WTC11 (cell line): Measurements from ENCODE around the gene MECR. TPM values are rescaled to one million over a fixed set of nuclear protein-coding genes. Genes with fewer than 3 reads are reported as not detected.

Experiments
- AFF4 ChIP-seq: sonication (generic); formaldehyde crosslinking; IDR thresholded peaks from 2 replicates; pipeline ENCODE4 v1.8.1; 2023; ENCODE audit warnings: mild to moderate bottlenecking, missing genetic modification reagents, borderline replicate concordance
- ATF1 ChIP-seq: sonication (generic); formaldehyde crosslinking; IDR thresholded peaks from 2 replicates; pipeline ENCODE4 v1.8.1; 2023; ENCODE audit warnings: mild to moderate bottlenecking, moderate library complexity, missing genetic modification reagents
- CDX4 ChIP-seq: fragments of 250-450 bp; sonication (Bioruptor Pico); IDR thresholded peaks from 2 replicates; pipeline ENCODE4 v1.9.0; 2021; ENCODE audit warnings: moderate library complexity, mild to moderate bottlenecking, inconsistent platforms, borderline replicate concordance
- CREM ChIP-seq: sonication (generic); formaldehyde crosslinking; IDR thresholded peaks from 2 replicates; pipeline ENCODE4 v1.8.1; 2022; ENCODE audit warnings: mild to moderate bottlenecking, missing genetic modification reagents, moderate library complexity
- ELF4 ChIP-seq: sonication (generic); formaldehyde crosslinking; IDR thresholded peaks from 2 replicates; pipeline ENCODE4 v1.8.1; 2022; ENCODE audit warnings: low read depth, mild to moderate bottlenecking, moderate library complexity, missing genetic modification reagents
- EMX1 ChIP-seq: fragments of 250-450 bp; sonication (Bioruptor Pico); IDR thresholded peaks from 2 replicates; pipeline ENCODE4 v1.8.0; 2021; ENCODE audit warnings: mild to moderate bottlenecking
- ERG ChIP-seq: fragments of 250-450 bp; sonication (Bioruptor Pico); IDR thresholded peaks from 2 replicates; pipeline ENCODE4 v1.8.0; 2021; ENCODE audit warnings: mild to moderate bottlenecking
- ETV6 ChIP-seq: sonication (generic); formaldehyde crosslinking; IDR thresholded peaks from 2 replicates; pipeline ENCODE4 v1.8.1; 2022; ENCODE audit warnings: mild to moderate bottlenecking, missing genetic modification reagents
- FOXK1 ChIP-seq: sonication (generic); formaldehyde crosslinking; IDR thresholded peaks from 2 replicates; pipeline ENCODE4 v1.8.0; 2022; ENCODE audit warnings: mild to moderate bottlenecking, moderate library complexity, missing genetic modification reagents
- FOXP4 ChIP-seq: sonication (generic); formaldehyde crosslinking; IDR thresholded peaks from 2 replicates; pipeline ENCODE4 v1.8.0; 2022; ENCODE audit warnings: mild to moderate bottlenecking, missing genetic modification reagents
- GRHL2 ChIP-seq: fragments of 250-450 bp; sonication (Bioruptor Pico); IDR thresholded peaks from 2 replicates; pipeline ENCODE4 v1.8.0; 2022; ENCODE audit warnings: mild to moderate bottlenecking, moderate library complexity; ENCODE audit not compliant: insufficient replicate concordance, severe bottlenecking
- GTF2I ChIP-seq: fragments of 250-450 bp; sonication (Bioruptor Pico); conservative IDR thresholded peaks from 2 replicates; pipeline ENCODE4 v1.4.0; 2021; ENCODE audit warnings: mild to moderate bottlenecking
- KAT7 ChIP-seq: sonication (generic); formaldehyde crosslinking; IDR thresholded peaks from 2 replicates; pipeline ENCODE4 v1.8.1; 2023; ENCODE audit warnings: missing genetic modification reagents, mild to moderate bottlenecking, borderline replicate concordance
- NR1H2 ChIP-seq: sonication (generic); formaldehyde crosslinking; IDR thresholded peaks from 2 replicates; pipeline ENCODE4 v1.9.0; 2021; ENCODE audit warnings: mild to moderate bottlenecking, moderate library complexity, missing genetic modification reagents
- NR2C2 ChIP-seq: sonication (generic); formaldehyde crosslinking; IDR thresholded peaks from 2 replicates; pipeline ENCODE4 v1.8.0; 2022; ENCODE audit warnings: mild to moderate bottlenecking, missing genetic modification reagents
- SP1 ChIP-seq: sonication (generic); formaldehyde crosslinking; conservative IDR thresholded peaks from 2 replicates; pipeline ENCODE4 v1.8.1; 2022; ENCODE audit warnings: missing genetic modification reagents
- USF1 ChIP-seq: sonication (generic); formaldehyde crosslinking; IDR thresholded peaks from 2 replicates; pipeline ENCODE4 v1.8.0; 2022; ENCODE audit warnings: mild to moderate bottlenecking, missing genetic modification reagents
- ZNF121 ChIP-seq: sonication (generic); formaldehyde crosslinking; IDR thresholded peaks from 2 replicates; pipeline ENCODE4 v1.8.0; 2023; ENCODE audit warnings: missing genetic modification reagents
- ZNF232 ChIP-seq: sonication (generic); formaldehyde crosslinking; IDR thresholded peaks from 2 replicates; pipeline ENCODE4 v1.8.0; 2022; ENCODE audit warnings: mild to moderate bottlenecking, missing genetic modification reagents
- ZNF281 ChIP-seq: sonication (generic); formaldehyde crosslinking; IDR thresholded peaks from 2 replicates; pipeline ENCODE4 v1.8.0; 2023; ENCODE audit warnings: mild to moderate bottlenecking, missing genetic modification reagents
- ZNF396 ChIP-seq: fragments of 250-450 bp; sonication (Bioruptor Pico); IDR thresholded peaks from 2 replicates; pipeline ENCODE4 v1.8.0; 2021; ENCODE audit warnings: mild to moderate bottlenecking, moderate library complexity, borderline replicate concordance
- ZNF532 ChIP-seq: fragments of 250-450 bp; sonication (Bioruptor Pico); IDR thresholded peaks from 2 replicates; pipeline ENCODE4 v1.9.0; 2021; ENCODE audit warnings: mild to moderate bottlenecking, borderline replicate concordance
- total RNA-seq: library from RNA; stranded (reverse); gene quantifications from 3 replicates; pipeline ENCODE4 v1.2.3, GENCODE V29; 2021

Gene MECR
- total RNA-seq, 1 experiment from 2014 or later = 37.6 TPM

- TF ChIP-seq ZNF532 (CRISPR knock-in tag) (0 out of 2 replicates have a peak, but pooled peaks have one; percentile 16), ZNF281 (CRISPR knock-in tag) (0 out of 2 replicates have a peak, but pooled peaks have one; percentile 56), ATF1 (CRISPR knock-in tag) (0 out of 2 replicates have a peak, but pooled peaks have one; percentile 54), ETV6 (CRISPR knock-in tag) (peak; percentile 96), NR1H2 (no peak), GTF2I (CRISPR knock-in tag) (no peak), NR2C2 (CRISPR knock-in tag) (peak; percentile 79), ERG (CRISPR knock-in tag) (no peak), CREM (CRISPR knock-in tag) (peak; percentile 50; the same call in 1 of the 2 replicates), CDX4 (no peak), FOXK1 (peak; percentile 84; the same call in 1 of the 2 replicates), AFF4 (CRISPR knock-in tag) (no peak), KAT7 (CRISPR knock-in tag) (peak; percentile 75), ZNF121 (CRISPR knock-in tag) (no peak), EMX1 (CRISPR knock-in tag) (no peak; the same call in 1 of the 2 replicates), SP1 (CRISPR knock-in tag) (peak; percentile 92), FOXP4 (peak; percentile 31; the same call in 1 of the 2 replicates), ELF4 (peak; percentile 89; the same call in 1 of the 2 replicates), ZNF232 (peak; percentile 83; the same call in 1 of the 2 replicates), USF1 (CRISPR knock-in tag) (no peak), GRHL2 (CRISPR knock-in tag) (no peak), ZNF396 (CRISPR knock-in tag) (no peak)
Observed at GRCh38 chr1:29181413-29182225, 49.1 kb downstream of the MECR start, which contains the start of gene SRSF4 (continued).
